IMR-90 (cell line): Measurements from ENCODE around the gene TBX15. TPM values are rescaled to one million over a fixed set of nuclear protein-coding genes. Genes with fewer than 3 reads are reported as not detected.

Experiments
- ATAC-seq: fragments of 200-7000 bp; cut with Tn5 transposase; 2 replicates; pipeline ENCODE4 v1.9.1; 2020; ENCODE audit warnings: low read depth, mild to moderate bottlenecking, moderate library complexity
- BruUV-seq: library from RNA; stranded (reverse); fragments of 400-500 nt; replicated peaks from 2 replicates; lab custom pipeline; 2021; lab: Mats Ljungman, UMichigan
- CTCF ChIA-PET: fragments of 300-600 bp; formaldehyde crosslinking; extraction: SDS; loops from one replicate; lab custom pipeline; 2021; ENCODE audit warnings: antibody characterized with exemption; lab: Yijun Ruan, JAX
- POLR2A ChIA-PET: fragments of 300-600 bp; sonication (Branson Sonifier 250); formaldehyde crosslinking; loops from one replicate; lab custom pipeline; 2022; ENCODE audit warnings: antibody characterized with exemption; ENCODE audit not compliant: unreplicated experiment; lab: Charles Lee
- DNase-seq: peaks from one replicate; pipeline ENCODE4 v3.0.0; 2013
- H2AFZ ChIP-seq: replicated peaks from 2 replicates; pipeline ENCODE3; 2013; ENCODE audit warnings: low read length, mild to moderate bottlenecking; ENCODE audit not compliant: poor library complexity
- H2AK5ac ChIP-seq: 2 replicates; pipeline ENCODE4 v1.6.1; 2013; ENCODE audit warnings: low read depth, low read length, inconsistent platforms
- H2AK9ac ChIP-seq: replicated peaks from 2 replicates; pipeline ENCODE3; 2013; ENCODE audit warnings: mild to moderate bottlenecking, low read depth, low read length, moderate library complexity; ENCODE audit not compliant: poor library complexity
- H2BK120ac ChIP-seq: 2 replicates; pipeline ENCODE4 v1.6.1; 2013; ENCODE audit warnings: low read depth, low read length, inconsistent platforms
- H2BK15ac ChIP-seq: 3 replicates; pipeline ENCODE4 v1.6.1; 2013; ENCODE audit warnings: low read depth, low read length, inconsistent platforms
- H2BK20ac ChIP-seq: 2 replicates; pipeline ENCODE4 v1.6.1; 2013; ENCODE audit warnings: low read depth, mild to moderate bottlenecking, inconsistent platforms, low read length, moderate library complexity
- H2BK5ac ChIP-seq: 2 replicates; pipeline ENCODE4 v1.6.1; 2013; ENCODE audit warnings: mild to moderate bottlenecking, low read depth, low read length, inconsistent platforms; ENCODE audit not compliant: poor library complexity, severe bottlenecking
- H3K14ac ChIP-seq: replicated peaks from 2 replicates; pipeline ENCODE4 v1.6.1; 2013; ENCODE audit warnings: low read depth, low read length, inconsistent platforms
- H3K18ac ChIP-seq: 2 replicates; pipeline ENCODE4 v1.6.1; 2013; ENCODE audit warnings: low read depth, low read length, control low read depth
- H3K23ac ChIP-seq: 2 replicates; pipeline ENCODE4 v1.6.1; 2013; ENCODE audit warnings: low read depth, low read length, inconsistent platforms
- H3K27ac ChIP-seq: 2 replicates; pipeline ENCODE4 v1.5.1; 2013; ENCODE audit warnings: mild to moderate bottlenecking, control low read depth, low read length; ENCODE audit not compliant: insufficient read depth
- H3K27me3 ChIP-seq: 2 replicates; pipeline ENCODE4 v1.6.1; 2013; ENCODE audit warnings: low read length; ENCODE audit not compliant: control insufficient read depth, insufficient read depth
- H3K36me3 ChIP-seq: 2 replicates; pipeline ENCODE4 v1.6.1; 2013; ENCODE audit warnings: low read length, mixed read lengths; ENCODE audit not compliant: control insufficient read depth, insufficient read depth
- H3K4ac ChIP-seq: 2 replicates; pipeline ENCODE4 v1.6.1; 2013; ENCODE audit warnings: low read depth, low read length, inconsistent platforms
- H3K4me1 ChIP-seq: 2 replicates; pipeline ENCODE4 v1.6.1; 2013; ENCODE audit warnings: low read length, mixed read lengths; ENCODE audit not compliant: control insufficient read depth, insufficient read depth
- H3K4me2 ChIP-seq: 2 replicates; pipeline ENCODE4 v1.6.1; 2013; ENCODE audit warnings: low read depth, mild to moderate bottlenecking, control low read depth, low read length, moderate library complexity
- H3K4me3 ChIP-seq: 2 replicates; pipeline ENCODE4 v1.5.1; 2013; ENCODE audit warnings: low read depth, mild to moderate bottlenecking, control low read depth, low read length, moderate library complexity; ENCODE audit not compliant: insufficient read depth
- H3K56ac ChIP-seq: 2 replicates; pipeline ENCODE4 v1.6.1; 2013; ENCODE audit warnings: low read length, inconsistent platforms; ENCODE audit not compliant: insufficient read depth; ENCODE audit errors: extremely low read depth
- H3K79me1 ChIP-seq, 2 experiments: 2 replicates each; pipeline ENCODE4 v1.6.1; 2013; ENCODE audit warnings: low read length in 2 of 2, inconsistent platforms in 1 of 2, low read depth in 1 of 2
- H3K9ac ChIP-seq: 2 replicates; pipeline ENCODE4 v1.6.1; 2013; ENCODE audit warnings: low read depth, low read length, control low read depth
- H3K9me1 ChIP-seq: 2 replicates; pipeline ENCODE4 v1.6.1; 2013; ENCODE audit warnings: low read length, inconsistent platforms; ENCODE audit not compliant: insufficient read depth
- H3K9me3 ChIP-seq: 2 replicates; pipeline ENCODE4 v1.6.1; 2013; ENCODE audit warnings: low read length; ENCODE audit not compliant: control insufficient read depth, insufficient read depth
- H4K20me1 ChIP-seq: 2 replicates; pipeline ENCODE4 v1.6.1; 2013; ENCODE audit warnings: low read length, inconsistent platforms; ENCODE audit not compliant: insufficient read depth
- H4K5ac ChIP-seq: 2 replicates; pipeline ENCODE4 v1.6.1; 2013; ENCODE audit warnings: mild to moderate bottlenecking, low read depth, low read length, control low read depth
- H4K8ac ChIP-seq, 2 experiments: 2 replicates each; pipeline ENCODE4 v1.6.1; 2013; ENCODE audit warnings: low read depth in 2 of 2, low read length in 2 of 2, control low read depth in 1 of 2, inconsistent platforms in 1 of 2
- H4K91ac ChIP-seq: 2 replicates; pipeline ENCODE4 v1.6.1; 2013; ENCODE audit warnings: low read depth, low read length, inconsistent platforms; ENCODE audit not compliant: insufficient read depth
- BHLHE40 ChIP-seq: fragments of 150-350 bp; IDR thresholded peaks from 2 replicates; pipeline ENCODE4 v1.6.1; 2016; ENCODE audit warnings: mild to moderate bottlenecking, low read depth, low read length
- CEBPB ChIP-seq: IDR thresholded peaks from 2 replicates; pipeline ENCODE4 v1.6.1; 2012; ENCODE audit warnings: low read depth, low read length, improper control_type of control experiment
- CHD1 ChIP-seq: IDR thresholded peaks from 2 replicates; pipeline ENCODE4 v1.6.1; 2012; ENCODE audit warnings: low read depth, low read length, improper control_type of control experiment
- CTCF ChIP-seq: conservative IDR thresholded peaks from 2 replicates; pipeline ENCODE4 v1.5.1; 2012; ENCODE audit warnings: mild to moderate bottlenecking, low read depth, low read length, improper control_type of control experiment
- FOS ChIP-seq: fragments of 150-350 bp; IDR thresholded peaks from 2 replicates; pipeline ENCODE4 v1.6.1; 2016; ENCODE audit warnings: low read depth, low read length
- MAFK ChIP-seq: IDR thresholded peaks from 2 replicates; pipeline ENCODE4 v1.6.1; 2012; ENCODE audit warnings: low read depth, low read length, improper control_type of control experiment
- MAZ ChIP-seq: IDR thresholded peaks from 2 replicates; pipeline ENCODE4 v1.6.1; 2012; ENCODE audit warnings: low read depth, mild to moderate bottlenecking, low read length, improper control_type of control experiment, moderate library complexity, borderline replicate concordance
- MXI1 ChIP-seq: IDR thresholded peaks from 2 replicates; pipeline ENCODE4 v1.6.1; 2012; ENCODE audit warnings: low read depth, mild to moderate bottlenecking, low read length, moderate library complexity, borderline replicate concordance
- NFE2L2 ChIP-seq: fragments of 150-350 bp; IDR thresholded peaks from 2 replicates; pipeline ENCODE4 v1.6.1; 2016; ENCODE audit warnings: low read depth, mild to moderate bottlenecking, low read length
- POLR2A ChIP-seq: IDR thresholded peaks from 2 replicates; pipeline ENCODE4 v1.6.1; 2012; ENCODE audit warnings: mild to moderate bottlenecking, low read depth, low read length
- RAD21 ChIP-seq: IDR thresholded peaks from 2 replicates; pipeline ENCODE4 v1.6.1; 2012; ENCODE audit warnings: low read length, improper control_type of control experiment
- RCOR1 ChIP-seq: IDR thresholded peaks from 2 replicates; pipeline ENCODE4 v1.6.1; 2012; ENCODE audit warnings: mild to moderate bottlenecking, low read length, improper control_type of control experiment; ENCODE audit not compliant: insufficient replicate concordance
- RFX5 ChIP-seq: IDR thresholded peaks from 2 replicates; pipeline ENCODE4 v1.8.0; 2012; ENCODE audit warnings: low read depth, mild to moderate bottlenecking, low read length, moderate library complexity
- SMC3 ChIP-seq: fragments of 150-350 bp; IDR thresholded peaks from 2 replicates; pipeline ENCODE4 v1.6.1; 2016; ENCODE audit warnings: low read depth, mild to moderate bottlenecking, antibody characterized with exemption, low read length, moderate library complexity
- USF2 ChIP-seq: fragments of 150-350 bp; IDR thresholded peaks from 2 replicates; pipeline ENCODE4 v1.6.1; 2017; ENCODE audit warnings: mild to moderate bottlenecking, antibody characterized with exemption, low read length, low read depth
- WGBS, 2 experiments: methylation state at CpG; one replicate each; pipeline versions ENCODE4 v1.1.5 to v1.1.7; 2013; ENCODE audit warnings: missing lambda C conversion rate in 2 of 2; ENCODE audit not compliant: insufficient read length in 1 of 2; ENCODE audit errors: extremely low coverage in 2 of 2; 5-methylcytosine and 5-hydroxymethylcytosine counted together
- dilution Hi-C: fragments of 300-500 bp; cut with HindIII; formaldehyde crosslinking; loops from one replicate; pipeline ENCODE4 v1.14.3; 2018; ENCODE audit warnings: low sequenced_read_pairs; ENCODE audit not compliant: unreplicated experiment
- in situ Hi-C: fragments of 300-500 bp; cut with MboI; formaldehyde crosslinking; loops from 3 replicates; pipeline ENCODE4 v1.14.3; 2019; ENCODE audit warnings: low sequenced_read_pairs, inconsistent platforms, mixed read lengths
- intact Hi-C: fragments of 100-400 bp; cut with micrococcal nuclease; formaldehyde crosslinking; loops from 2 replicates; pipeline ENCODE4 v1.10.0; 2022
- polyA plus RNA-seq, 3 experiments: library from polyadenylated mRNA; depleted of rRNA; stranded (reverse); fragments of >200 nt; gene quantifications; 2 replicates each; pipeline ENCODE4 v1.2.3, GENCODE V29; 2012; ENCODE audit warnings: low replicate concordance in 1 of 3
- total RNA-seq: library from RNA; depleted of rRNA; stranded (reverse); fragments of >200 nt; gene quantifications from 2 replicates; pipeline ENCODE4 v1.2.3, GENCODE V29; 2012
- TF ChIP-seq, protein P1 (sequence below): fragments of 150-350 bp; IDR thresholded peaks from 2 replicates; pipeline ENCODE4 v1.6.1; 2016; ENCODE audit warnings: low read depth, mild to moderate bottlenecking, low read length, moderate library complexity, borderline replicate concordance

The TBX15 gene
- total and polyA plus RNA-seq, 2 of the 4 experiments (the other 2 are of a cell fraction), result not detected

- Histone ChIP-seq H3K4me3 (no peak overlapping the region), H2BK20ac (no peak overlapping the region), H3K9ac (no peak overlapping the region), H3K4me1 (no peaks in the 10 kb centered on the region), H3K27ac (no peak overlapping the region), H4K8ac (no peak overlapping the region), H3K9me1 (no peaks in the 10 kb centered on the region), H2AK5ac (no peak overlapping the region), H2AK9ac (no peak overlapping the region), H2BK5ac (no peak overlapping the region), H4K20me1 (no peaks in the 10 kb centered on the region), H3K14ac (no peak overlapping the region), H2BK15ac (no peak overlapping the region), H3K56ac (no peak overlapping the region), H3K23ac (no peak overlapping the region), H4K91ac (no peak overlapping the region), H3K18ac (no peak overlapping the region), H3K36me3 (no peaks in the 10 kb centered on the region), H3K79me1 (no peaks in the 10 kb centered on the region), H2AFZ (no peak overlapping the region), H3K4ac (no peak overlapping the region), H3K4me2 (no peak overlapping the region), H2BK120ac (no peak overlapping the region), H3K9me3 (peaks cover 24% of the 10 kb centered on the region), H4K5ac (no peak overlapping the region), H3K27me3 (peaks cover 96% of the 10 kb centered on the region)
- ChIA-PET CTCF (no interaction called here), POLR2A (no interaction called here)
- 9% methylated on average over 5 of the region's 9 CpGs; no CpG with 5 or more reads in 1 of the 2 experiments for WGBS, 2 experiments
- in situ Hi-C loops (no loop called here), intact Hi-C loops (no loop called here), dilution Hi-C loops (no loop called here)
- ATAC-seq, result no peak
- DNase-seq, result no peak
- BruUV-seq, result no TSS peak
- TF ChIP-seq RCOR1 (no peak), MAFK (no peak), RAD21 (no peak), NFE2L2 (no peak), BHLHE40 (no peak), USF2 (no peak), FOS (no peak), SMC3 (no peak), CTCF (no peak), POLR2A (no peak), CEBPB (no peak), RFX5 (no peak), MXI1 (no peak), MAZ (no peak), CHD1 (no peak)
- TF ChIP-seq, protein P1, sequence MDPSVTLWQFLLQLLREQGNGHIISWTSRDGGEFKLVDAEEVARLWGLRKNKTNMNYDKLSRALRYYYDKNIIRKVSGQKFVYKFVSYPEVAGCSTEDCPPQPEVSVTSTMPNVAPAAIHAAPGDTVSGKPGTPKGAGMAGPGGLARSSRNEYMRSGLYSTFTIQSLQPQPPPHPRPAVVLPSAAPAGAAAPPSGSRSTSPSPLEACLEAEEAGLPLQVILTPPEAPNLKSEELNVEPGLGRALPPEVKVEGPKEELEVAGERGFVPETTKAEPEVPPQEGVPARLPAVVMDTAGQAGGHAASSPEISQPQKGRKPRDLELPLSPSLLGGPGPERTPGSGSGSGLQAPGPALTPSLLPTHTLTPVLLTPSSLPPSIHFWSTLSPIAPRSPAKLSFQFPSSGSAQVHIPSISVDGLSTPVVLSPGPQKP, result no peak
These were observed 5.5 kb upstream of the TBX15 start for GRCh38 chr1:118993700-118994026.
